Measurements from ENCODE around the gene PNMA1. TPM values are rescaled to one million over a fixed set of nuclear protein-coding genes. Genes with fewer than 3 reads are reported as not detected.

The PNMA1 gene
- total RNA-seq, 1 donor from 2014 or later, result 23.6 TPM

DNA sequence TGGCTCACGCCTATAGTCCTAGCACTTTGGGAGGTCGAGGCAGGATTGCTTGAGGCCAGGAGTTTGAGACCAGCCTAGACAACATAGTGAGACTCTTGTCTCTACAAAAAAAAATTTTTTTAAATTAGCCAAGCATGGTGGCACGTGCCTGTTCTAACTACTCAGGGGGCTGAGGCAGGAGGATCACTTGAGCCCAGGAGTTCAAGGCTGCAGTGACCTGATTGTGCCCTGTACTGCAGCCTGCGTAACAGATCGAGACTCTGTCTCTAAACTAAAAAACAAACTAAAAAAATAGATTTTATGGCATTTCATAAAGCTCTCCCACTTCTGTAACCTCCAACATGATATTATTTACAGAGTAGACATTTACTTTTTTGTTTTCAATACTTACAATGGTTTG is 29.6 kb downstream of the PNMA1 start:
- TF ChIP-seq, protein P1, sequence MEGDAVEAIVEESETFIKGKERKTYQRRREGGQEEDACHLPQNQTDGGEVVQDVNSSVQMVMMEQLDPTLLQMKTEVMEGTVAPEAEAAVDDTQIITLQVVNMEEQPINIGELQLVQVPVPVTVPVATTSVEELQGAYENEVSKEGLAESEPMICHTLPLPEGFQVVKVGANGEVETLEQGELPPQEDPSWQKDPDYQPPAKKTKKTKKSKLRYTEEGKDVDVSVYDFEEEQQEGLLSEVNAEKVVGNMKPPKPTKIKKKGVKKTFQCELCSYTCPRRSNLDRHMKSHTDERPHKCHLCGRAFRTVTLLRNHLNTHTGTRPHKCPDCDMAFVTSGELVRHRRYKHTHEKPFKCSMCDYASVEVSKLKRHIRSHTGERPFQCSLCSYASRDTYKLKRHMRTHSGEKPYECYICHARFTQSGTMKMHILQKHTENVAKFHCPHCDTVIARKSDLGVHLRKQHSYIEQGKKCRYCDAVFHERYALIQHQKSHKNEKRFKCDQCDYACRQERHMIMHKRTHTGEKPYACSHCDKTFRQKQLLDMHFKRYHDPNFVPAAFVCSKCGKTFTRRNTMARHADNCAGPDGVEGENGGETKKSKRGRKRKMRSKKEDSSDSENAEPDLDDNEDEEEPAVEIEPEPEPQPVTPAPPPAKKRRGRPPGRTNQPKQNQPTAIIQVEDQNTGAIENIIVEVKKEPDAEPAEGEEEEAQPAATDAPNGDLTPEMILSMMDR (conservative IDR thresholded peaks at IDR 0.05; ENCODE audit: low read depth, low read length), result no peak
- no peak for DNase-seq (ENCODE audit: low read depth)
- no peak overlapping the region for H3K4me3 ChIP-seq (ENCODE audit: low read depth, low read length)

DNA sequence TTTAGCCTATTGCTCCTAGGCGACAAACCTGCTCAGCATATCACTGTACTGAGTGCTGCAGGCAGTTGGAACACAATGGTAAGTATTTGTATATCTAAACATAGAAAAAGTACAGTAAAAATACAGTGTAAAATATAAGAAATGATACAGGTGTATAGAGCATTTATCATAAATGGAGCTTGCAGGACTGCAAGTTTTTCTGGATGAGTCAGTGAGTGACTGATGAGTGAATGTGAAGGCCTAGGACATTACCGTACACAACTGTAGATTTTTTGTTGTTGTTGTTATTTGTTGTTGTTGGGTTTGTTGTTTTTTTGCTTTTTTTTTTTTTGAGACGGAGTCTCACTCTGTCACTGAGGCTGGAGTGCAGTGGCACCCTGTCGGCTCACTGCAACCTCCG is 33.4 kb downstream of the PNMA1 start:
- TF ChIP-seq, protein P1 (conservative IDR thresholded peaks at IDR 0.05; ENCODE audit: low read depth, low read length), result no peak
- DNase-seq (ENCODE audit: low read depth), result no peak
- H3K4me3 ChIP-seq (ENCODE audit: low read depth, low read length), result no peak overlapping the region

DNA sequence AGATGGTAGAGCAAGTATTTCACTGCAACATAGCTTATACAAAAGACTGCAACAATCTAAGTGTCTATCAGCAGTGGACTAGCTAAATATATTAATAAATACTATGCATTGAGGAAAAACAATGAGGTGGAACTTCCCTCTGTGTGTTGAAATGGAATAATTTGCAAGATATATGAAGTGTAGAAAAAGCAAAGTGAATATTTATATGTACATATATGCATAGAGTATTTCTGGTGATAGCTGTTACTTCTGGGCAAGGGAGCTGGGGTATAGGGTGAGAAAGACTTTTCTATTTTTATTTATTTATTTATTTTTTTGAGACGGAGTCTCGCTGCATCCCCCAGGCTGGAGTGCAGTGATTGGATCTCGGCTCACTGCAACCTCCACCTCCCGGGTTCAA is 35.5 kb downstream of the PNMA1 start:
- no peak overlapping the region for H3K4me3 ChIP-seq (ENCODE audit: low read depth, low read length)
- DNase-seq (ENCODE audit: low read depth), result no peak
- TF ChIP-seq, protein P1 (conservative IDR thresholded peaks at IDR 0.05; ENCODE audit: low read depth, low read length), result no peak

DNA sequence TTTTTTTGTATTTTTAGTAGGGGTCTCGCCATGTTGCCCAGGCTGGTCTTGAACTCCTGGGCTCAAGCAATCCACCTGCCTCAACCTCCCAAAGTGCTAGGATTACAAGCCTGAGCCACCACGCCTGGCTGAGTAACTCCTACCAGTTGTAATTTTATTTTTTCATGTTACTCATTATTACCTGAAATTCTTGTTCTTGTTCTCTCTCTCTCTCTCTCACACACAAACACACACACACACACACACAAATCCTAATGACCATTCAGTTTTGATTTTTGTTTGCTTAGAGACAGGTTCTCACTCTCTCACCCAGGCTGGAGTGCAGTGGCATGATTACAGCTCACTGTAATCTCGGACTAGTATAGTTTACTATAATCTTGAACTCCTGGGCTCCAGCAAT is 39.2 kb downstream of the PNMA1 start:
- TF ChIP-seq, protein P1 (conservative IDR thresholded peaks at IDR 0.05; ENCODE audit: low read depth, low read length), result no peak
- no peak for DNase-seq (ENCODE audit: low read depth)
- H3K4me3 ChIP-seq (ENCODE audit: low read depth, low read length), result no peak overlapping the region

DNA sequence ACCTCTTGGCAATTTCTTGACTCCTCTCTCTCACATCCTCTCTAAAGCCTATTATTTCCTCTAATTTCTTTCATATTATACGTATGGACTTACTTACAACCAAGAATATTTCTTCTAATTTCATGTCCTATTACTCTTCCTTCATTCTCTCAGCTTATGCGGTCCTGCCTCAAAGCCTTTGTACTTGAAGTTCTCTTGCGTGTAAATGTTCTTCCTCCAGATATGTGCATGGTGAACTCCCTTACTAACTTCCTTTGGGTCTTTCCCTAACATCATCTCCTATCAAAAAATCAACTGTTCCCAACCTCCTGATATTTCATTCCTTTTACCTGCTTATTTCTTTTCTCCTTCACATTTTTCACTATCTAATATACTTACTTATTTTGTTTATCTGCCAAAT is 46.3 kb downstream of the PNMA1 start:
- DNase-seq (ENCODE audit: low read depth), result no peak
- TF ChIP-seq, protein P1 (conservative IDR thresholded peaks at IDR 0.05; ENCODE audit: low read depth, low read length), result no peak
- H3K4me3 ChIP-seq (ENCODE audit: low read depth, low read length), result no peak overlapping the region

DNA sequence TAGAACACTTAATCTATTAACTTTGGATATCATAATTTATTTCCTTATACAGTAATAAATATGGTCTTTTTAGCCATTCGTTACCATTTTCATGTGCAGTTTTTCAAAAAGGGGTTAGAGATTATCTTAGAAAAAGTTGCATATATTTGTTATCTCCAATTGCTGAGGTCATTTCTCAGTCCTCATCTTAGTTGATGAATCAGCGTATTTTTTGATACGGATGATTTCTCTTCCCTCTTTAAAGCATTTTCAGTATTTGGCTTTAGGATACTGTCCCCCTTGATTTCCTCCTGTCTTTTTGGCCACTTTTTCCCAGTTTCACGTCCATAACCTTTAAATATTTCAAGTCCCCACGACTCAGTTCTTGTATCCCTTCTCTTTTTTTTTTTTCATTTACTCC is 47.6 kb downstream of the PNMA1 start:
- DNase-seq (ENCODE audit: low read depth), result no peak
- TF ChIP-seq, protein P1 (conservative IDR thresholded peaks at IDR 0.05; ENCODE audit: low read depth, low read length), result no peak
- no peak overlapping the region for H3K4me3 ChIP-seq (ENCODE audit: low read depth, low read length)

DNA sequence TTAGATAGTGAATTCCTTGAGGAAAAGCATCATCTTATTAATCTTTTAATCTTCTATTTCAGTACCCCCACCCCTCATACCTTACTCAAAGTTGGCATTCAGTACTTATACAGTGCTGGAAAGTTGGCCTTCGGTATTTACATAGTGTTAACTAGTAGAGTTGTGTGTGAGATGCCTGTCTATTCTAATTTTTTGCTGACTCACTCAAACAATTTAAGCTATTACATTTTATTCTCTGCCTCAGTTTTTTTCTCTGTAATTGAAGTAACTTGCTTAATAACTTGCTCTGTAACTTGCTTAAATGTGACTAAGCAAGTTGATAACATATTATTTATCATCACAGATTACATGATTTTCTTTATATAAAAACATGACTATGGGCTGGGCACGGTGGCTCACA is 49.1 kb downstream of the PNMA1 start:
- no peak overlapping the region for H3K4me3 ChIP-seq (ENCODE audit: low read depth, low read length)
- TF ChIP-seq, protein P1 (conservative IDR thresholded peaks at IDR 0.05; ENCODE audit: low read depth, low read length), result no peak
- DNase-seq (ENCODE audit: low read depth), result no peak
